Adrenal gland (tissue), 5 donors: ENCODE measurements around the gene COX20.

Experiments used
- POLR2A ChIP-seq, 2 donors: fragments of 450-650 bp; IDR thresholded peaks; one replicate each; pipeline ENCODE4 v1.6.1; 2017; ENCODE audit warnings: antibody characterized with exemption in 2 of 2, mild to moderate bottlenecking in 2 of 2, moderate library complexity in 1 of 2
- TF ChIP-seq, protein P1 (sequence below), 6 experiments: fragments of 450-650 bp in 4 of 6; fragments of 200-600 bp in 2 of 6; sonication (generic) in 1 of 6; IDR thresholded peaks; 1 replicate in 5 of 6; 2 replicates in 1 of 6; pipeline versions ENCODE4 v1.5.1 to v1.8.0; 2016 to 2021; ENCODE audit warnings: antibody characterized with exemption in 6 of 6, mild to moderate bottlenecking in 2 of 6, moderate library complexity in 1 of 6
- donor health status: DM: no; HTN: no; CAD: no.

DNA sequence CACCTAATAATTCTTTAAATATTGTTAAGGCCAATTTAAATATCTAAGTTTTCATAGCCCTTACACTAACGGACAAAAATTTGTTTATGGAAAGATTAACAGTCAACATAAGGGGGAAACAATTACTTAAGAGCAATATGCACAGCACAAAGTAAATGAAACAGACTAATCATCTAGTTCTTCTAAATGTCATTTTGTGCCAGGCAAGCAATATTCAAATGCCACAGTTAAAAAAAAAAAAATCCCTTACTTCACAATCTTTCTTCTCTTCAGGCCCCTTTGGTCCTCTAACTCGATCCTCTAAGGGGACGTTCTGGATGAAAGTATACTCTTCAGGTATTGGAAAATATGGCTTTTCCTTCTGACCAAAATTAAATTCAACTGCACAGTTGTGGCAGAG, 22.3 kb downstream of the COX20 start:
- TF ChIP-seq, protein P1, sequence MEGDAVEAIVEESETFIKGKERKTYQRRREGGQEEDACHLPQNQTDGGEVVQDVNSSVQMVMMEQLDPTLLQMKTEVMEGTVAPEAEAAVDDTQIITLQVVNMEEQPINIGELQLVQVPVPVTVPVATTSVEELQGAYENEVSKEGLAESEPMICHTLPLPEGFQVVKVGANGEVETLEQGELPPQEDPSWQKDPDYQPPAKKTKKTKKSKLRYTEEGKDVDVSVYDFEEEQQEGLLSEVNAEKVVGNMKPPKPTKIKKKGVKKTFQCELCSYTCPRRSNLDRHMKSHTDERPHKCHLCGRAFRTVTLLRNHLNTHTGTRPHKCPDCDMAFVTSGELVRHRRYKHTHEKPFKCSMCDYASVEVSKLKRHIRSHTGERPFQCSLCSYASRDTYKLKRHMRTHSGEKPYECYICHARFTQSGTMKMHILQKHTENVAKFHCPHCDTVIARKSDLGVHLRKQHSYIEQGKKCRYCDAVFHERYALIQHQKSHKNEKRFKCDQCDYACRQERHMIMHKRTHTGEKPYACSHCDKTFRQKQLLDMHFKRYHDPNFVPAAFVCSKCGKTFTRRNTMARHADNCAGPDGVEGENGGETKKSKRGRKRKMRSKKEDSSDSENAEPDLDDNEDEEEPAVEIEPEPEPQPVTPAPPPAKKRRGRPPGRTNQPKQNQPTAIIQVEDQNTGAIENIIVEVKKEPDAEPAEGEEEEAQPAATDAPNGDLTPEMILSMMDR (IDR thresholded peaks at IDR 0.05) = no peak
- TF ChIP-seq POLR2A (IDR thresholded peaks at IDR 0.05) = no peak
